NCI-H510A (cell line): Measurements from ENCODE around the gene SNAP23.

Experiments
- DNase-seq: peaks from one replicate; lab custom pipeline; 2025; lab: John Stamatoyannopoulos, UW

The SNAP23 gene

DNA sequence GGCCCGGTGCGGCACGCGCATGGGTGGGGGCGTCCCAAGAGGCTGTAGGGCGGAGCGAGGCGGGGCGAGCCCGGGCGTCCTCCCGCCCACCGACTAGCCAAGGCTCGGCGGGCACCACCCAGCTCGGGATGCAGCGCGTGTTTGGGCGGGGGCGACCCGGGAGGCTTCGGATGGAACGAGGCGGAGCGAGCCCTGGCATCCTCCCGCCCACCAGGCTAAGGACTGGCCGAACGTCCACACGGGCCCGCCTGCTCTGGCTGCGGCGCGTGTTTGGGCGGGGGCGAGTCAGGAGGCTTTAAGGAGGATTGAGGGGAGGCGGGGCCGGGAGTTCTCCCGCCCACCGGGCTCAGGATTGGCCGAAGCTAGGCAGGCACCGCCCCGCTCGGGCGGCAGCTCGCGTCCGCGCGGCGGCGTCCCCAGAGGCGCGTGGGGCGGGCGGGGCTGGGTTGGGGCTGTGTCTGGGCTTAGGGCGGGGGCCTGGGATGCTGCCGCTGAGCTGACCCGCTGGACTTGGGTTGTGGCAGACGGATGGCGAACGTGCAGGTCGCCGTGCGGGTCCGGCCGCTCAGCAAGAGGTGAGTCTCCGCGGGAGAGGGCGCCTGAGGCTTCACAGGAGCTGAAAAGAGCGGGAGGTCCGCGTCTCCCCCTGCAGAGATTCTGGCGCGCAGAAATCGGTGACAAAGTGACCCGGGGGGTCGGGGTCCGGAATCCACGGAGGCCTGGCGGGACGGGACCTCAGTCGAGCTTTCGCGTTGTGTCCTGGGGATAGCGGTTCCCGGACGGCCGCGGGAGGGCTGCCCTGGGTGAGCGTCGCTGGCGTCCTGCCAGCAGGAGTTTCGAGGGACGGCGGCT is 80.0 kb downstream of the SNAP23 start, which contains the start of gene STARD9:
STARD9 (plus strand) TSS at position 419 of the 852 bp plus-strand sequence; CDS start at position 529, 110 bp downstream.
- DNase-seq, result peak; percentile 84

DNA sequence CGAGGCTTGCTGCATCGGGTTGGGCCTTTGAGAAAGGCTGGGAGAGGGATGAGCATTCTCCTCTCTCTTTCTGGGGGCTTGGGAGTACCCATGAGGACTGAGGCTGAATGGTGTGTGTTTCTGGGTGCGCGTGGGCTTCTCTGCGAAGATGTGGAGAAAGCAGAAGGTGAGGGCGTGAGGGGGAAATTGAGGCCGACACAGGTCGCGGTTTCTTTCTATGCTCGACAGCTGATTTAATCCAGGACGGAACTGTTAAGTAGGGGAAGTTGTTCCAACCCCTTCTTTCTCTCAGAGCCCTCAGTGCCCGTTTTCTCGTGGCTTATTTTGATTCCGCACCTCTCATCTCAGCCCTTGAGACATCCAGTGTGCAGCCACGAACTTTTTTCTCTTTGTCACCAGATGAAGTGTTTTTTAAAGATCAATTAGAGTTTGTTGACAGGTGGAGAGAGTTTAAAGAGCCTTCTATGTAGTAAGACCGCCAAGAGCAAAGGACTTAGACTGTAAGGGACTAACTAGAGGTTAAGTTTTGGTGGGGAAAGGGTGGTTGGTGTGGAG is 80.7 kb downstream of the SNAP23 start:
- no peak for DNase-seq

DNA sequence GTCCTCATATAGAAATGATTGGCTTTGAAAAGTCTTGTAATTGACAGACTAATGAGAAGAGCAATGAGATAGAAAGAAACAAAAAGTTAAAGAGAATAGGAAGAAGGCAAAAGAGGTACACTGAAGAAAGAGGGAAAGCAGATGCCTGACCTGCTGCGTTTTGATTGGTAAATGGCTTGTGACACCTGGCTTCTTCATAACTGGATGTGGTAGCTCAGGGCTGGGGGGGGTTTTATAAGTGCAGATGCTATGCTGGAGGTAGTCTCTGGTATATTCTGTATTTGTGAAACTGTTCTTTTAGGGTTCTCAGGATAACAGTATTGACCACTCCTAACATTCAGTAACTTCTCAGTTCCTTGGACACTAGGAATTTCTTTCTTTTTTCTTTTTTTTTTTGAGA is 81.3 kb downstream of the SNAP23 start:
- DNase-seq, result no peak

DNA sequence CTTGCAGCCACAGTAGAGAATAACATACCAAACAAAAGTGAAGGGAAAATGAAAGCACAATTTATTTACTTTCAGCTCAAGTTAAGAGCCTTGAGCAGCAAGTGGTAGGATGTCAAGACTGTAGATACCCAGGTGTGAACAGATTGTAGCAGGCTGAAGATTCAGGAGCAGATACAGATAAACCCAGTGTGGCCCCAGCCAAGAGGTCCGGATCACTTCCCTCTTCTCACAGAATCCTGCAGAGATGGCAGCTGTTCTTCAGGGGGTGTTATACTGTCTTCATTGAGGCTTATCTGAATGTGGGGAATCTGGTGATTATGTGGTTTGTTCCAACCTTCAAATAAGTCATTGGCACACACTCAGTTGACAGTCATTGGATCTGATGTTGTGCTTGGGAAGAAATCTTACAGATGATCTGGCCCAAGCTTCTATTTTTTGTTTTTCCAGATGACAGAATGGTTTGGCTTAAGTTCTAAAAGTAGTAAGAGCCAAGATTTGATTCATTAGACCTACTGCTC is 82.1 kb downstream of the SNAP23 start:
- DNase-seq, result no peak

DNA sequence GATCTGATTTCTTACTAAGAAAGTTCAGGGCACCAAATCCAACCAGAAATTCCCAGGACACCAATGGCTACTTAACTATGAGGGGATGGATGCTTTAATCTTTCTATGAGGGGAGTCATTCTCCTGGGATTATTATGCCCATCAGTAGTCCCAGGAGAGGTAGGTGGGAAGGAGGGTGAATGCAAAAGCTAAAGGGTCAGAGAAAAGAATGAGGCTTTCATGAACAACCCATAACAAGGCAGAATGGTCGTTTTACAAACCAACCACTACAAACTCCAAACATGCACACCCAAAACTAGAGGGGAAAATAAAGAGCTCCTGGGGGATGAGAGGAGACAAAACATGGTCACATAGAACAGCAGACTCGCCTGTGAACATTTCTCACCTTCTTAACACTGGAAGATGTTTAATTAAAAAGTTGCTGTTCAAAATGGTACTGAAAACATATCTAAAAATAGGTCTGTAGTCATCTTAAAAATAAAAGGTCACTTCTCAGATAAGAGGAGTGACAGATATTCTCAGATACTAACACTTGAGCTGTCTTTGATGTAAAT is 83.6 kb downstream of the SNAP23 start:
- no peak for DNase-seq

DNA sequence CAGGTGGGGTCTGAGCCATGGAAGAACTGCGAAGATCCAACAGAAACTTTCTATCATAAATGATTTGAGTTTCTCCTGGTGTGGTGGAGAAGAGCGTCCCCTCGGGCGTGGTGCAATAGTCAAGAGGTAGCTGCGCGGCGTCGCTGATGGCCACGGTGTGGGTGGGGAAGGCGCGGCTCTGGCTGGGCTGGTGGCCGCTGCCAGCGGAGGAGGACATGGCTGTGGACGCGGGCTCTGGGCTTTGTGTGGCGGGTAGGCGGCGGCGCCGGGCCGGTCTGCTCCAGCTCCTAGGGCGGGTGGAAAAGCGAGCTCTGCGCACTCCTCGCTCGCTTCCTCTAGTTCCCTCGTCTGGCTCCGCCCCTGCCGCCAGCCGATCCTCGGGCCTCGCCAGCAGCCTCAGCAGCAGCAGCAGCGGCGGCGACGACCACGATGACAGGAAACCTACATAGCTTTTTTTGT is 85.9 kb downstream of the SNAP23 start:
- DNase-seq, result peak; percentile 60
